Tibial artery (tissue), 4 donors: ENCODE data around the gene MRM3.

ENCODE experiments used
- DNase-seq, 2 donors: peaks; one replicate each; pipeline ENCODE4 v3.0.0-alpha.2; 2019
- H3K27ac ChIP-seq, 2 donors: fragments of 200-600 bp; sonication (generic) in 1 of 2; 1 replicate in 1 of 2; 2 replicates in 1 of 2; pipeline ENCODE4 v1.5.1; 2018 to 2019; ENCODE audit warnings: mild to moderate bottlenecking in 1 of 2
- H3K27me3 ChIP-seq, 2 donors: fragments of 200-600 bp; sonication (generic) in 1 of 2; one replicate each; pipeline versions ENCODE4 v1.5.1 to v1.6.0; 2016 to 2019
- H3K36me3 ChIP-seq, 3 donors: fragments of 200-600 bp; sonication (generic) in 2 of 3; one replicate each; pipeline ENCODE4 v1.5.1; 2016 to 2019; ENCODE audit warnings: mild to moderate bottlenecking in 2 of 3
- H3K4me1 ChIP-seq, 4 donors: fragments of 200-600 bp; sonication (generic) in 2 of 4; 1 replicate in 3 of 4; 2 replicates in 1 of 4; pipeline ENCODE4 v1.5.1; 2016 to 2019
- H3K4me3 ChIP-seq, 2 donors: fragments of 200-600 bp; sonication (generic) in 1 of 2; 1 replicate in 1 of 2; 2 replicates in 1 of 2; pipeline ENCODE4 v1.5.1; 2018 to 2019; ENCODE audit warnings: mild to moderate bottlenecking in 2 of 2
- H3K9me3 ChIP-seq, 3 donors: fragments of 200-600 bp; sonication (generic) in 1 of 3; one replicate each; pipeline ENCODE4 v1.5.1; 2016 to 2019
- intact Hi-C: fragments of 100-400 bp; cut with DNase I; formaldehyde crosslinking; loops from one replicate; pipeline ENCODE4 v1.15.0; 2023; ENCODE audit warnings: low total_unique reads
- TF ChIP-seq, protein P1 (sequence below), 2 experiments: fragments of 200-600 bp in 1 of 2; fragments of 450-650 bp in 1 of 2; IDR thresholded peaks; one replicate each; pipeline ENCODE4 v1.5.1; 2017 to 2019; ENCODE audit warnings: antibody characterized with exemption in 2 of 2, mild to moderate bottlenecking in 1 of 2, moderate library complexity in 1 of 2

The MRM3 gene, protein sequence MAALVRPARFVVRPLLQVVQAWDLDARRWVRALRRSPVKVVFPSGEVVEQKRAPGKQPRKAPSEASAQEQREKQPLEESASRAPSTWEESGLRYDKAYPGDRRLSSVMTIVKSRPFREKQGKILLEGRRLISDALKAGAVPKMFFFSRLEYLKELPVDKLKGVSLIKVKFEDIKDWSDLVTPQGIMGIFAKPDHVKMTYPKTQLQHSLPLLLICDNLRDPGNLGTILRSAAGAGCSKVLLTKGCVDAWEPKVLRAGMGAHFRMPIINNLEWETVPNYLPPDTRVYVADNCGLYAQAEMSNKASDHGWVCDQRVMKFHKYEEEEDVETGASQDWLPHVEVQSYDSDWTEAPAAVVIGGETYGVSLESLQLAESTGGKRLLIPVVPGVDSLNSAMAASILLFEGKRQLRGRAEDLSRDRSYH

GRCh38 chr17:781805-782731 lies at the start of gene MRM3, which contains the start of gene GLOD4:
TSS of gene MRM3 (plus strand) at chr17:782353. CDS start at chr17:782379, 26 bp downstream.
TSS of gene GLOD4 (minus strand) at chr17:782280. CDS start at chr17:782255, 25 bp downstream.
- Histone ChIP-seq H3K27ac (peak within 1 kb of the TSS; percentile 85 to 88), H3K36me3 (peaks cover 13 to 28% (median 16%) of the 10 kb centered on the region in 3 donors), H3K4me1 (peaks cover 0 to 25% (median 20%) of the 10 kb centered on the region in 4 donors), H3K9me3 (no peaks in the 10 kb centered on the region), H3K4me3 (peak within 1 kb of the TSS; percentile 81 to 92), H3K27me3 (no peaks in the 10 kb centered on the region)
- TF ChIP-seq, protein P1, sequence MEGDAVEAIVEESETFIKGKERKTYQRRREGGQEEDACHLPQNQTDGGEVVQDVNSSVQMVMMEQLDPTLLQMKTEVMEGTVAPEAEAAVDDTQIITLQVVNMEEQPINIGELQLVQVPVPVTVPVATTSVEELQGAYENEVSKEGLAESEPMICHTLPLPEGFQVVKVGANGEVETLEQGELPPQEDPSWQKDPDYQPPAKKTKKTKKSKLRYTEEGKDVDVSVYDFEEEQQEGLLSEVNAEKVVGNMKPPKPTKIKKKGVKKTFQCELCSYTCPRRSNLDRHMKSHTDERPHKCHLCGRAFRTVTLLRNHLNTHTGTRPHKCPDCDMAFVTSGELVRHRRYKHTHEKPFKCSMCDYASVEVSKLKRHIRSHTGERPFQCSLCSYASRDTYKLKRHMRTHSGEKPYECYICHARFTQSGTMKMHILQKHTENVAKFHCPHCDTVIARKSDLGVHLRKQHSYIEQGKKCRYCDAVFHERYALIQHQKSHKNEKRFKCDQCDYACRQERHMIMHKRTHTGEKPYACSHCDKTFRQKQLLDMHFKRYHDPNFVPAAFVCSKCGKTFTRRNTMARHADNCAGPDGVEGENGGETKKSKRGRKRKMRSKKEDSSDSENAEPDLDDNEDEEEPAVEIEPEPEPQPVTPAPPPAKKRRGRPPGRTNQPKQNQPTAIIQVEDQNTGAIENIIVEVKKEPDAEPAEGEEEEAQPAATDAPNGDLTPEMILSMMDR (IDR thresholded peaks at IDR 0.05), result peak in 1 of 2 experiments; percentile 46
- intact Hi-C loops, result no loop called here
- peak; percentile 94 to 95 for DNase-seq

DNA sequence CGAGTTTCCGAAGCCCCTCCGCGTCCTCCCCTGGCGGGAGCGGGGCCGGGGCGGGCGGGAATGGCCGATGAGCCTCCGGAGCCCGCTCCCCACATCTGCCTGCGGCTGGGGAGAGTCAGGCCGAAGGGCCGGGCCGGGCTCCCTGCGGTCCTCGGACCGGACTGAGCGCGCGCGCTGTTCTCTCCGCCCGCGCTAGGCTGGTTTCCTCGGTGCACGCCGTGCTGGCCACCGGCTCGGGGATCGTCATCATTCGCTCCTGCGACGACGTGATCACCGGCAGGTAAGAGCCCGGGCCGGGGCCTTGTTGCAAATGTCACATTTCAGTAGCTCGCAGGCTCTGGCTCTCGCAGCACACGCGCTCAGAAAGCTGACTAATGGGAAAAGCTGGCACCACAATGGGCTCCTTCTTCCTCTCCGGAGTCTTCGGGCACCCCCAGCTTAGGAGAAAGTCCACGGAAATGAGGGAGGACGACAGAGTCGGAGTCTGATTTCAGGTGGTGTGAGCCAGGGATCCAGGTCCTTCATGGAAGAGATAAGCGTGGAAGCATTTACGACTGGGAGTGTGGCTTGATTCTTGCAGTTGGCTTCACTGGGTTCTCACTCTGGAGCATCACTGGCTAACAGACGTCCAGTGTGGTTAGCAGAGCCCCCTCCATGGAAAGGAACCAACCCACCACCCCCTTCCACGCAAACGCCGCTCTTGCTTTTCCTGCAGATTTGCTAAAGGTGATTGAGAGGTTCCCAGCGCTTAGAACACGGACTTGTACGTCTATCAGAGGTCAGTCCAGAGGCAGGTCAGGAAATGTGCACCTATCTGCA lies 49.0 kb upstream of the MRM3 start:
- Histone ChIP-seq H3K4me3 (peak overlapping the region; percentile 74 to 94), H3K9me3 (no peaks in the 10 kb centered on the region), H3K27ac (peak overlapping the region; percentile 76 to 84), H3K36me3 (peaks cover 0 to 2% (median 0%) of the 10 kb centered on the region in 3 donors), H3K27me3 (no peaks in the 10 kb centered on the region), H3K4me1 (peaks cover 0 to 16% (median 10%) of the 10 kb centered on the region in 4 donors)
- DNase-seq, result no peak
- intact Hi-C loops, result no loop called here
- TF ChIP-seq, protein P1 (IDR thresholded peaks at IDR 0.05), result no peak

- Histone ChIP-seq H3K36me3 (peaks cover 0 to 8% (median 3%) of the 10 kb centered on the region in 3 donors), H3K4me3 (peak overlapping the region in 1 of 2 donors; percentile 74), H3K4me1 (peaks cover 0 to 16% (median 10%) of the 10 kb centered on the region in 4 donors), H3K9me3 (no peaks in the 10 kb centered on the region), H3K27me3 (no peaks in the 10 kb centered on the region), H3K27ac (peak overlapping the region in 1 of 2 donors; percentile 76)
- intact Hi-C loops, result no loop called here
- no peak for DNase-seq
- TF ChIP-seq, protein P1 (IDR thresholded peaks at IDR 0.05), result no peak
Observed at GRCh38 chr17:733743-734142, 48.4 kb upstream of the MRM3 start.

DNA sequence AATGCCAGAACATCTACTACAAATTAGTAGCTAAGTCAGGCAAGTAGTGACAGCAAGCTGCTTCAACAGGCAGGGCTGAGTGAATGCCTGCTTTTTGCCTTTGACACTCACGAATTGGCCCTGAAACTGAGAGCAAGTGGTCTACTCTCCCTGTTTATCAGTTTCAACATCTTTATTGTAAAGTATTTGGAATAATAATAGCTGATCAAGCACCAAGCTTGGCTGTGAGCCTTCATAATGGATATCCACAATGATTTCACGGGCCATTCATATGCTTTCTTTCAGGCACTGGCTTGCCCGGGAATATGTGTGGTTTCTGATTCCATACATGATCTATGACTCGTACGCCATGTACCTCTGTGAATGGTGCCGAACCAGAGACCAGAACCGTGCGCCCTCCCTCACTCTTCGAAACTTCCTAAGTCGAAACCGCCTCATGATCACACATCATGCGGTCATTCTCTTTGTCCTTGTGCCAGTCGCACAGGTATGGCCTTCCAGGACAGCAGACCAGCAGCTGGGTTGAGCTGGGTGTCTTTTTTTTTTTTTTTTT lies 44.5 kb upstream of the MRM3 start:
- H3K9me3 ChIP-seq, result no peaks in the 10 kb centered on the region
- no peak overlapping the region for H3K4me3 ChIP-seq
- H3K27ac ChIP-seq, result no peak overlapping the region
- no peak for DNase-seq
- TF ChIP-seq, protein P1 (IDR thresholded peaks at IDR 0.05), result no peak
- H3K4me1 ChIP-seq, result peaks cover 0 to 9% (median 7%) of the 10 kb centered on the region in 4 donors
- intact Hi-C loops, result no loop called here
- no peaks in the 10 kb centered on the region for H3K27me3 ChIP-seq
- peaks cover 0 to 46% (median 26%) of the 10 kb centered on the region in 3 donors for H3K36me3 ChIP-seq
